Stimulated activated naive CD8-positive, alpha-beta T cell treated with anti-CD3 and anti-CD28 coated beads, Interleukin-15, Interleukin-2, amounts not matched to agents 100 U/mL and 50 U/mL, for 24 hours (primary cell): ENCODE data around the gene DPEP1.
"Not testable (repeated sequence)": the region's sequence is repeated elsewhere in the genome, so short reads cannot be mapped to it uniquely, and the experiment has no call there.

Experiments
- ATAC-seq: fragments of 150-1000 bp; cut with Tn5 transposase; one replicate; pipeline ENCODE4 v1.10.0; 2021
- DNase-seq: peaks from one replicate; pipeline ENCODE4 v3.0.0; 2021

DPEP1 gene

DNA sequence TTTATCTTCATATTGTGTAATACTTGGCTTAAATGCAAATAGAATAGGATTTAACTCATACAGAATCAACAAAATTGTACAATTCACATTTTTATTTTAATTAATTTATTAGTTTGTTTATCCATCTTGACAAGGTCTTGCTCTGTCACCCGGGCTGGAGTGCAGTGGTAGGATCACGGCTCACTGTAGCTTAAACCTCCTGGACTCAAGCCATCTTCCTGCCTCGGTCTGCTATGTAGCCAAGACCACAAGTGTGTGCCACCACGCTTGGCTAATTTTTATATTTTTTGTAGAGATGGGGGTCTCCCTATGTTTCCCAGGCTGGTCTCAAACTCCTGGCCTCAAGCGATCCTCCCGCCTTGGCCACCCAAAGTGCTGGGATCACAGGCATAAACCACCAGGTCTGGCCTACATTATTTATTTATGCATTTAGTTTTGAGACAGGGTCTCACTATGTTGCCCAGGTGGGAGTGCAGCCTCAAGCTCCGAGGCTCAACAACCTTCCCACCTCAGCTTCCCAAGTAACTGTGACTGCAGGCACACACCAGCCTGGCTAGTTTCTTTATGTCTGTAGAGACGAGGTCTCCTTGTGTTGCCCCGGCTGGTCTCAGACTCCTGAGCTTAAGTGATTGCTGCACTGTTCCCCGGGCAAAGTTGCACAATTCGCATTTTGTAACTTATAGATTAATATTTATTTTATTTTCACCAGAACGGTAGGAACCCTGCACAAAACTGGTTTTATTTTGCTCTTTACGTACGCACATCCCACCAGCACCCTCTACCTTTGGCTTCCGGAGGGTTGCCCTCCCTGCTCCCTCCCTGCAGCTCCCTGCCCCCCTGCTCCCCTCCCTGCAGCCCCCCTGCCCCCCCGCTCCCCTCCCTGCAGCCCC lies 4.9 kb downstream of the DPEP1 start:
- DNase-seq, result no peak
- ATAC-seq, result no peak

DNA sequence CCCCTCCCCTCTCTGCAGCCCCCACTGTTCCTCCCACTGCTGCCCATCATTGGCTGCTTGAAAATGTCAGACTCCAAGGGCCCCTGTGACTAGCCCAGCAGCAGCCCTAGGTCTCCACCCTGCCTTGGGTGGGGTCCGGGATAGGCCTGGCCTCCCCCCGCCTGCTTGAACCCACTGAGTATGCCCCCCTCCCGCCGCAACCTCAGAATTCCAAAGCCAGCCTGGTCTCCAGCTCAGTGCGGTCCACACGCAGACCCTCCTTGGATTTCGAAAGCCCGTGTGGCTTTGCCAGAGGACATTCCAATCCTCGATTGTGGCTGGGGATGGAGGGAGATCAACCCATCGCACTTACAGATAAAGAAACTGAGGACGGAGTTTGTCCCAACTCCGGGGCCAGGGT lies 6.4 kb downstream of the DPEP1 start:
- DNase-seq, result no peak
- ATAC-seq, result no peak

DNA sequence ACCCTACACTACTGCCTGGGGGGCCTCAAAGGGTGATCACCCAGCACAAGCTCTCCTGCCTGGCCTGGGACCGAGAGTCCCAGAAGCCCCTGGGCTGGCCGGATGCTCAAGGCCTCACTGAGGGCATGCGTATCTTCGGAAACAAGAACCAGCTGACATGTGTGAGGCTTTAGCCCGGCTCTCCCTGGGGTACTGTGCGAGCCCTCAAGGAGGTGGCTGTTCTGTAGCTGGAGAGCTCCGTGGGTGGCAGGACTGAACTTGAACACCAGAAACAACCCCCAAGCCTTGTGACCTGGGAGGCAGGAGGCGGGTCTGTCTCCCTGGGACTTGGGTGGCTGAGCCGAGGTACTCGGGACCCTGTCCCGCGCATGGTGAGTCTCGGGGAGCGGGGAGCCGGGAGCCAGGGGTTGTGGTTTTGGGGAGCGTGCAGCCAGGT lies 7.0 kb downstream of the DPEP1 start:
- ATAC-seq (no peak), DNase-seq (no peak)

DNA sequence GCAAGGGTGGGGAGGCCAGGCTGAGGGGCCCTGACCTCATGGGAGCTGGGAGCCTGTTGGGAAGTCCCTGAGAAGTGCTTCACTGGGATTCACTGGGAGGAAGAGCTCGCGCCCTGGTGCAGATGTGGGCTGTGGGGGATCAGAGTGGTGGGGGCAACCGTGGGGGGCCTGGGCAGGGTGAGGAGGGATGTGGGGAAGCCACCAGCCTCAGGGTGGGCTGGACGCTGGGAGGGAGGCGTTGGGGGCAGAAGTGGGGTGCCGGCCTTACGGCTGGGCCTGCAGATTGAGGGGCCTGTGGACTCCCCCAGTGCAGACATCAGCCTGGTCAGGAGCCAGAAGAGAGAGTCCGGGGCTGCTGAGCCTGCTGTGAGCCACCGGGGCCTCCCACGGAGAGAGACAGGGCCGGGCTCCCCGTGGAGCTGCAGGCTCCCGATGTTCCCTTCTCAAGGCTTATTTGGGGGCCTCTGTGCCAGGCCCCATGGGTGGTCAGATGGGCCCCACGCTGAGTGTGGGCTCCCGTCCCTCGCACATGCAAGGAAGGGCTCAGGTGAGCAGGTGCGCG lies 7.8 kb downstream of the DPEP1 start:
- no peak for ATAC-seq
- DNase-seq, result no peak

DNA sequence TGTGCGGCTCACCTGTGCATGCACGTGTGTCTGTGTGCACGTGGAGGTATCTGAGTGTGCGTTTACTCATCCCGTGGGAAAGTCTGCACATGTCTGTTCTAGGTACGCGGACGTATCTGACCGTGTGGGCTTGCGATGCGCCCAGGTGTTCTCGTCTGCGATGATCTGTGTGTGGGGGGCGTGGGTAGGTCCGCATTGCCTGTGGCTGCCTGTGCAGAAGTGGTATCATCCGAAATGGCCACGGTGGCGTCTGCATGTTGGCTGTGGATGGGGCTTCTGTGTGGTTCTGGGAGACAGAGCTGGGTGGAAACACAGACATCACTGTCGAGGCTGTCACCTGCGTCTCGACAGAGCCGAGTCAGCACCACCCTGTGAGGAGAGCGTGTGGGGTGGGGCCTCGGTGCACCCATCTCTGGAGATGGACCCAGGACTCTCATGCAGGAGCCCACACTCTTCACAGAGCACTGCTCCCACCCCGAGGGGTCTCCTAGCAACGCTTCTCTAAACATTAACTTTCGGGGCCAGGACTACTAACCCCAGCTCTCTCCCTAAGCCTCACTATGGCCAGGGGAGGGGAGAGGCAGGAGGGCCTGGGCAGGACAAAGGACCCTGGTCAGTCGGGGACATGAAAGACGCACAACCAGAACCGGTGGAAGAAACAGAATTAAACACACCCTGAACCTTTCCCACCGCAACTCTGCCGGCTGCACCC lies 8.4 kb downstream of the DPEP1 start:
- DNase-seq, result no peak
- no peak for ATAC-seq

DNA sequence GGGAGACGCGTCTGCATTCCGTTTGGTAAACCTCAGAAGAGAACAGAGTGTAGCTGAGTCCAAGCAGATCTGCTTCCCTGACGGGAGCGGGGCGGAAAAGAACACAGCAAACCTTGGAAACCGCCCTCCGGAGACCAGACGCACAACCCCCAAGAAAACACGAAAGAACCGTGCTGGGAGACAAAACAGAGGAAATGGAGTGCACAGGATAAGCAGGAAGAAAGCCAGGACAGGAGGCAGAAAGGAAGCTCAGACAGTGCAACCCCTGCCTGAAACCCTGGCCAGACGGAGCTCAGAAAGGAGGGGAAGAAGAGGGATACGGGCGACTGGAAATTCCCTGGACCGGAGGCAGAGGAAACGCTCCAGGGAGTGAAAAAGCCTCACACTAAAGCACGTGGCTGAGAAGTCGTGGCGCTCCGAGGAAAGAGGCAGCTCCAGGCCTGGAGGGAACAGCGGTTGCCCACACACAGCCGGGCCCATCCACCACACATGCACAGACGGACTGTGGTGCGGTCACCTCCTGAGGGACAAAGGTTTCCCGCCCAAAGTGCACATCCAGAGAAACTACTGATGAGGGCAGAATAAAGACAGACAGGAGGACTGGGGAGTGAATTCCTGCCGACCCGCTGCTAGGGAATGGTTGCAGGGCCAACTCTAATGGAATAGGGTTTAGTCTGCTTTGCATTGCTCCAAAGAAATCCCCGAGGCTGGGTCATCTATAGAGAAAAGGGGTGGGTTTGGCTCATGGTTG lies 10.2 kb downstream of the DPEP1 start:
- DNase-seq, result no peak
- ATAC-seq, result no peak

DNA sequence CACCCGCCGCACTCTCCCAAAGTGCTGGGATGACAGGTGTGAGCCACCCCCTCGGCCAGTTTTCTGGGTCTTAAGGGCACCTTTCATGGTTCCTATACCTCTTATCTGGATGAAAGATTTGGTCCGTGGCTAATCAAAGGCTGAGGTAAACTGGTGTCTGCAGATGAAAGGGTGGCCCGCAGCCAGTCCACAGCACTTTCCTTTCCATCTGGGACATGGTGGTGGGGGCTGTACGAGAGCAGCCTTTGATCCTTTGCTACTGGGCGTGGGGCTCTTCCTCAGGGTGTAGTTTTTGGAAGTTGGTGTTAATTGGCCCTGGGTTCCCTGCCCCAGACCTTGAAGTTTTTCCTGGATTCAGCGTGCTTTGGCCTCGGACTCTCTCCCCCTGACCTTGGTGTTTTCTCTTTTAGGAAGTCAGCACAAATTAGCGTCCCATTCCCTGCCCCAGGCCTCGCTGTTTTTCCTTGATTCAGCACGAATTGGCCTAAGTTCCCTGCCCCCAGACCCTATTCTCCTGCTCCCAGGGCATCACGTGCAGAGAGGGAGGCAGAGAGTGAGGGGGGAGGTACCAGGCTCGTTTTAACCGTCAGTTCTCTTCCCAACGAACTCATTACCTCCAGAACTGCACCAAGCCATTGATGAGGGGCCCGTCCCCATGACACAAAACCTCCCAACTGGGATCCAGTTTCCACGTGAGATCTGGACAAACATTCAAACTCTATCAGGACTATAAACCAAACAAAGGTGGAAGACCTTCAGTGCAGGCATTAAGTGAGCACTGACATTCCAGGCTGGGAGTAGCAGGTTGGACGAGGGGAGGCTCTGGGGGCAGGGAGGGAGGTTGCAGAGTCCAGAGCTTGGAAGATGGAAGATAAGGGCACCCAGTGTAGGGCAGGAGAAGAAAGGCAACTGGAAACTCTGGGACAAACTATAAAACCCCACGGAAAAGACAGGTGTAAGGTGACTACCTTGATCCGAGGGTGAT lies 11.6 kb downstream of the DPEP1 start:
- ATAC-seq (no peak), DNase-seq (no peak)

DNA sequence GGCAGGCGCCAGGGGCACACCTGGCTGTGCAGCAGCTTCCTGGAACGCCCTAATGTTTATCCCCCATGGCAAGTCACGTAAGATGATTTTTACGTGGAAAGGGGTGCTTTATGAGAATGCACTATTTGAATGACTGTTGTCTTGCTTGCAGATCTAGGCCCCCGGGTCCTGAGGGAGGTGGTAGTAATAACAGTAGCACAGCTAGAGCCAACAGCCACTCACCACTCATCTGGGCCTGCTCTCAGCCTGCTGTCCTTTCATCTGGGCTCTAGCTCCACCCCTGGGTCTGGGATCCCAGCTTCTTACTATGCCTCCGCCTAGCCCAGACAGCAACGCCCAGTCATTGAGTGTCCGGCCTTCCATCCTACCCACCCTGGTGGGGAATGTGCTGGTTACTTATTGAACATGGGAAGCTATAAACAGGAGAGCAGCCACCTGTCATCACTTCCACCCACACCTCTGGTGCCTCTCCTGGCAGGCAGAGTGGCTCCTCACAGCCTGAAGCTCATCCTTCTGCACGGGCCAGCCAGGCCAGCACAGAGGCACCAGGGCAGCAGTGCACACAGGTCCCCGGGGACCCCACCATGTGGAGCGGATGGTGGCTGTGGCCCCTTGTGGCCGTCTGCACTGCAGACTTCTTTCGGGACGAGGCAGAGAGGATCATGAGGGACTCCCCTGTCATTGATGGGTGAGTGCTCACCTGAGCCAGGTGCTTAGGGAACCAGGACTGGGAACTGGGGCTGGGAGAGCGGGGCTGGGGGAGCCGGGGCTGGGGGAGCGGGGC lies 16.6 kb downstream of the DPEP1 start:
- ATAC-seq (no peak), DNase-seq (no peak)

DNA sequence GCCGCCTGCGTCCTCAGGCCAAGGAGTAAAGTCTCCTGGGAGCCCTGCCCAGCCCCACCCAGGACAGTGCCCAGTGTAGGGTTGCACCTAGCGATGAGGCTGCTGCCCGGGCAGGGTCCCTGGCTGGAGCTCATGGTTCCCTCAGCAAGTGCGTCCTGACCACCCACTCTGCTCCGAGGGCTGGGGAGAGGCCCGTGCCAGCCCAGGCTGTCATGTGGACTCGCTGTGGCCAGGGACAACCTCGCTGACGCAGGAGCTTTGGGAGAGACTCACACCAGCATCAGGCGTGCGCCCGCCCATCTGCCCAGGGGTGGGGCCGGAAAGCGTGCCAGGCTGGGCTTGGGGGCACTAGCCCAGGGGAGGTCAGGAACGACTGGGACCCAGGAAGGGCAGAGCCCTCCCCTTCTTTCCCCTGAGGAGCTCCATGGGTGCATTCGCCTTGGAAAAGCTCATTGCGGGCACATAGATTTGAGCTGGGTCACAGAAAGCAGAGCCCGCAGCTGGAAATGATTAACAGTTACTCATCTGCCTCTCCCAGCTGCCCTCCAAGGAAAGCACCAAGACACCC lies 19.7 kb downstream of the DPEP1 start:
- DNase-seq (no peak), ATAC-seq (no peak)

DNA sequence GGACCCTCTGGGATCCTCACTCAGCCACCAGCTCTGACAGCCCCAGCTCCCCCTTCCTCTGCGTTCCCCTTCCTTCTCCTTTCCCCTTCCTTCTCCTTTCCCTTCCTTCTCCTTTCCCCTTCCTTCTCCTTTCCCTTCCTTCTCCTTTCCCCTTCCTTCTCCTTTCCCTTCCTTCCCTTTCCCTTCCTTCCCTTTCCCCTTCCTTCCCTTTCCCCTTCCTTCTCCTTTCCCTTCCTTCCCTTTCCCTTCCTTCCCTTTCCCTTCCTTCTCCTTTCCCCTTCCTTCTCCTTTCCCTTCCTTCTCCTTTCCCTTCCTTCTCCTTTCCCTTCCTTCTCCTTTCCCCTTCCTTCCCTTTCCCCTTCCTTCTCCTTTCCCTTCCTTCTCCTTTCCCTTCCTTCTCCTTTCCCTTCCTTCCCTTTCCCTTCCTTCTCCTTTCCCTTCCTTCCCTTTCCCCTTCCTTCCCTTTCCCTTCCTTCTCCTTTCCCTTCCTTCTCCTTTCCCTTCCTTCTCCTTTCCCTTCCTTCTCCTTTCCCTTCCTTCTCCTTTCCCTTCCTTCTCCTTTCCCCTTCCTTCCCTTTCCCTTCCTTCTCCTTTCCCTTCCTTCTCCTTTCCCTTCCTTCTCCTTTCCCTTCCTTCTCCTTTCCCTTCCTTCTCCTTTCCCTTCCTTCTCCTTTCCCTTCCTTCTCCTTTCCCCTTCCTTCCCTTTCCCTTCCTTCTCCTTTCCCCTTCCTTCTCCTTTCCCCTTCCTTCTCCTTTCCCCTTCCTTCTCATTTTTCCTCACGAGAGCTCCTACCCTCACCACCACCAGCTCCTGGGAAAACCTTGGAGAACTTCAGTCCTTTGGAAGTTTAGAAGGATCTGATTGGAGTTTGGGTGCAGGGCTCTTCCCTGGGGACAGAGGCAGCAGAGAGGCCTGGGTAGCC lies 21.3 kb downstream of the DPEP1 start:
- DNase-seq, ATAC-seq: not testable (repeated sequence)

DNA sequence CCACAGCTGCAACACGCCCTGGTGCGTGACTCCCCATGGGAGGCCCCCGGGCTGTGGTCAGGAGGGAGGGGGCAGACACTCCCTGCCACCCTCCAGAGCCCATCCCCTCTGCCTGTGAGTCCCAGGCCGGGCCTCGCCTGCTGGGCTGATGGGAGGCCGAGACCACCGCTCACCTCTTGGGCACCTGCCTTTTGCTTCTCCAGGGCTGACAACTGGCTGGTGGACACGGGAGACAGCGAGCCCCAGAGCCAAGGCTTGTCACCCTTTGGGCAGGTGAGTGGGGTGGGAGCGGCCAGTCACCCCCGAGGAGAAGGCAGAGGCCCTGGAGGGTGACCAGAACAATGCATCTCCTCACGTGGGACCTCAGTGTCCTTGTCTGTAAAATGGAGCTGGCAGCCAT lies 23.2 kb downstream of the DPEP1 start:
- no peak for DNase-seq
- ATAC-seq, result no peak

DNA sequence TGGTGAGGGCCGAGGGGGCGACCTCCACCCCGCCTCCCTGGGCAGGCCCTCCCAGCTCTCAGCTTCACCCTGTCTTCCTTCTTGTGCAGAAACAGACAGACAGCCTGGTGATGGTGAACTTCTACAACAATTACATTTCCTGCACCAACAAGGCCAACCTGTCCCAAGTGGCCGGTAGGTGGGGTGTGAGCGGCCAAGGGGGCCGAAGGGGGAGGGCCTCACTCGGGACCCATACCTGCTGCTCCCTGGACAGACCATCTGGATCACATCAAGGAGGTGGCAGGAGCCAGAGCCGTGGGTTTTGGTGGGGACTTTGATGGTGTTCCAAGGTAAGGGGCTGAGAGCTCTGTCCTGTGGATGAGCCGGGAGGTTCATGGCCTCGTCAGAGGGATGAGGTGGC lies 23.9 kb downstream of the DPEP1 start:
- ATAC-seq (no peak), DNase-seq (no peak)

DNA sequence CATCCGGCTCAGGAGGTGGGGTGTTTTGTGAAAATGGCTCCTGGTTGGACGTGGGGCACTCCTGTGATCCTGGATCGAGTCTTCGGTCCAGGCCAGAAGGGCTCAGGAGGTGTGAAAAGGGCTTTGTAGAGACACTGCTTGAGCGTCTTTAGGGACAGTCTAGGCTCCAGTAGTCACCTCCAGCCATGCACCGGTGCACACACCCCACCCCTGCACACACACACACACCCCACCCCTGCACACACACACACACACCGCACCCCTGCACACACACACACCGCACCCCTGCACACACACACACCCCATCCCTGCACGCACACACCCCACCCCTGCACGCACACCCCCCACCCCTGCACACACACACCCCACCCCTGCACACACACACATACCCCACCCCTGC lies 25.0 kb downstream of the DPEP1 start:
- ATAC-seq (no peak), DNase-seq (no peak)

DNA sequence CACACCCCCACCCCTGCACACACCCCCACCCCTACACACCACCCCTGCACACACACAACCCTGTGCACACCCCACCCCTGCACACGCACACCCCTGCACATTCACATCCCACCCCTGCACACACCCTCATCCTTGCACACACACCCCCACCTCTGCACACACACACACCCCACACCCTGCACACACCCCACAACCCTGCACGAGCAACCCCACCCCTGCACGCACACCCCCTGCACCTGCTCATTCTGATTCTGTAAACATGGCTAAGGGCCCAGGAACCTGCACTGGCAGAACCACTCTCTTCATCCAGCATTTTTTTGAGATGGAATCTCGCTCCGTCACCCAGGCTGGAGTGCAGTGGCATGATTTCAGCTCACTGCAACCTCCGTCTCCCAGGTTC lies 25.9 kb downstream of the DPEP1 start:
- no peak for ATAC-seq
- no peak for DNase-seq

DNA sequence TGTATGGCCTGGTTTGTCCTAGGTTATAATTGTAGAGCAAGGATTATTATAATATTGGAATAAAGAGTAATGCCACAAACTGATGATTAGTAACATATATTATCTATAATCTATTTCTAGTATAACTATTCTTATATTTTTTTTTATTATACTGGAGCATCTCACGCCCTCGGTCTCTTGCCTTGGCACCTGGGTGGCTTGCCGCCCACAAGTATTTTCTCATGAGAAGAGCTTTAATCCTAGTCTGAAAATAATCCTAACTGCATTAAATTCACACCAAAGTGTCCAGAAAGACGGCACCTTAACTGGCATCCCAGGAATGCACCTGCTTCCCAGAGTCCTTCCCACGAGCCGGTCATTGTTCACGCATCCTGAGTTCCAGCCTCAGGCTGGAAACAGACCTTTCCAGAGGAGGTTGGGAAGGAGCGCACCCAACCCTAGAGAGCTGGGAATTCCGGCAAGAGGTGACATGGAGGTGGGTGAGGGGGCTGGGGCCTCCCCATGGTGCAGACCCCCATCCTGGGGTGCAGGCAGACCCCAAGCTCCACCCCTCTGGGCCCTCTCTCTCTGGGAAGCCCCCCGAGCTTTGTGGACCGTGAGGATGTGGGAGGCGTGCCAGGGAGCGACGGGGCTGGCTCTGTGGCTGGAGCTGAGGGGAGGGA lies 28.1 kb downstream of the DPEP1 start:
- DNase-seq (no peak), ATAC-seq (no peak)

DNA sequence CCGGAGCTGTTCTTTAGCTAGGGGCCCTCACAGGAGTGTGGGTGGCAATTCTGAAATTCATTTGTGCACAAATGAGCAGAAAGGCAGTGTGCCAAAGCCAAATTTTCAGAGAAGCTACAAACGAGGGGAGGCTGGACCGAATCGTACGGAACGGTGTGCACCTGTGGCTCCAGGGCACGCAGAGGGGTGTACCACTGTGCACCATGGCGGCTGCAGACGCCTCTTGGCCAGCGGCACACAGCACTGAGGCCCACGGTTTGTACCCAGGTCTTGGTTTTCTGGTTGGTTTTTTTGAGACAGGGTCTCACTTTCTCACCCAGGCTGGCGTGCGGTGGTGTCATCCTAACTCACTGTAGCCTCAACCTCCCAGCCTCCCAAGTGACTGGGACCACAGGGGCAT lies 29.1 kb downstream of the DPEP1 start:
- DNase-seq (no peak), ATAC-seq (no peak)

DNA sequence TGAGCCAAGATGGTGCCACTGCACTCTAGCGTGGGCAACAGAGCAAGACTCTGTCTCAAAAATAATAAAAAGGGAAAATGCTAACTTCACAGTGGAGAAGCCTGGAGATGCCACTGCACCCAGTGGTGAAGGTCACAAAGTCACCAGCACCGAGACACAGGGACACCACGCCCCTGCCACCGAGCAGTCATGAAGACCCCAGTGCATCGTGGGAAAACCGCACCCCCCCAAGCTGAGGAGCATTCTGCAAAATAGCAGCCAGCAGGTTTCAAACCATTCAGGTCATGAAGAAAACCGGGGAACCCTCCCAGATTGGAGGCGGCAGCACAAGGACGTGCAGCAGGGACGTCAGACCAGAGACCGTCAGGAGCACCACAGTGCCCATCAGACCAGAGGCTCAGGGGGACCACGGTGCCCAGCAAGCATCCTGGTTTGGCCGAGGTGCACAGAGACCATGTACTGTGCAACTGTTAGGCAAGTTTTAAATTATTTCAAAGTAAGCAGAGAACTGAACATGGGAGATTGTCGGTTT lies 30.4 kb downstream of the DPEP1 start:
- DNase-seq (no peak), ATAC-seq (no peak)

DNA sequence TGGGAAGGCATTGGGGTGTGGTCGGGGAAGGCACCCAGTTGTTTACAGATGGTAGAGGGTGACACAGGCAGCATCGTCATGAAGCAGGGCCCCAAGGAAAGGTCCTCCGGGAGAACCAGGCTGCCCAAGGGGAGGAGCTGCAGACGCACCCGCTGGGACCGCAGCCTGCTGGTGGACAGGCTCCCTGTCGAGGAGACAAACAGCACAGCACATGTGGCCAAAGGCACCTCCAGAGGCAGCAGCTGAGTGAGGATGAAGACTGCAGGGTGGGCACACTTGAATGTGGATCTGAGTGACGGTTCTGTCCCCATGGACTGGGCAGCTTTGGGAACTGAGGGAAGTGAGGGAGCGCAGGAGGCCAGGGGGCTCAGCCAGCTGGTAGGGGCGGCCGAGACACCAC lies 31.7 kb downstream of the DPEP1 start:
- ATAC-seq (no peak), DNase-seq (no peak)
